Ishikawa (cell line): ENCODE measurements around the gene EPS8L3.

Source experiments
- CEBPB ChIP-seq: IDR thresholded peaks from 2 replicates; pipeline ENCODE4 v1.6.1; 2012
- CREB1 ChIP-seq: IDR thresholded peaks from 2 replicates; pipeline ENCODE4 v1.6.1; 2012; ENCODE audit warnings: low read depth
- EP300 ChIP-seq: IDR thresholded peaks from 2 replicates; pipeline ENCODE4 v1.6.1; 2012; ENCODE audit warnings: borderline replicate concordance
- FOXM1 ChIP-seq: IDR thresholded peaks from 2 replicates; pipeline ENCODE4 v1.6.1; 2012; ENCODE audit warnings: low read depth, borderline replicate concordance
- RAD21 ChIP-seq: IDR thresholded peaks from 2 replicates; pipeline ENCODE4 v1.6.1; 2012; ENCODE audit warnings: low read depth
- TAF1 ChIP-seq: IDR thresholded peaks from 2 replicates; pipeline ENCODE4 v1.6.1; 2012; ENCODE audit warnings: low read depth, mild to moderate bottlenecking
- TCF12 ChIP-seq: IDR thresholded peaks from 2 replicates; pipeline ENCODE4 v1.6.1; 2012; ENCODE audit warnings: low read depth
- TF ChIP-seq, protein P1 (sequence below): IDR thresholded peaks from 2 replicates; pipeline ENCODE4 v1.6.1; 2012; ENCODE audit warnings: low read depth, mild to moderate bottlenecking

DNA sequence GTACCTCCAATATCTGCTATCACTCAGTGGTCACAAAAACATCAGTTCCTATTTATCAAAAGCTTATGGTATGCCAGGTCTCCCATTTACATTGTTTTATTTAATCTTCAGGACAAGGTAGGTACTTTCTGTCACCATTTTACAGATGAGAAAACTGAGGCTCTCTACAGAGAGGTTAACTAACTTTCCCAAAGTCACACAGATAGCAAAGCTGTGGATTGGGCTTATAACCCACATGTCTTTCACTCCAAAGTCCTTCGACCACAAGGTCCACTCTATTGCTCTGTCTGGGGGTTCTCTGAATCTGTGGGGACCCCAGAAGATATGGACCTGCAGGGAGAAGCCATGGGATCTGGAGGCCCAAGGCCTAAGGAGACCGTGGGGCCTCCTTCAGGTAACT, 26.6 kb upstream of the EPS8L3 start:
- no peak for TF ChIP-seq RAD21
- no peak for TF ChIP-seq CEBPB
- TF ChIP-seq, protein P1, sequence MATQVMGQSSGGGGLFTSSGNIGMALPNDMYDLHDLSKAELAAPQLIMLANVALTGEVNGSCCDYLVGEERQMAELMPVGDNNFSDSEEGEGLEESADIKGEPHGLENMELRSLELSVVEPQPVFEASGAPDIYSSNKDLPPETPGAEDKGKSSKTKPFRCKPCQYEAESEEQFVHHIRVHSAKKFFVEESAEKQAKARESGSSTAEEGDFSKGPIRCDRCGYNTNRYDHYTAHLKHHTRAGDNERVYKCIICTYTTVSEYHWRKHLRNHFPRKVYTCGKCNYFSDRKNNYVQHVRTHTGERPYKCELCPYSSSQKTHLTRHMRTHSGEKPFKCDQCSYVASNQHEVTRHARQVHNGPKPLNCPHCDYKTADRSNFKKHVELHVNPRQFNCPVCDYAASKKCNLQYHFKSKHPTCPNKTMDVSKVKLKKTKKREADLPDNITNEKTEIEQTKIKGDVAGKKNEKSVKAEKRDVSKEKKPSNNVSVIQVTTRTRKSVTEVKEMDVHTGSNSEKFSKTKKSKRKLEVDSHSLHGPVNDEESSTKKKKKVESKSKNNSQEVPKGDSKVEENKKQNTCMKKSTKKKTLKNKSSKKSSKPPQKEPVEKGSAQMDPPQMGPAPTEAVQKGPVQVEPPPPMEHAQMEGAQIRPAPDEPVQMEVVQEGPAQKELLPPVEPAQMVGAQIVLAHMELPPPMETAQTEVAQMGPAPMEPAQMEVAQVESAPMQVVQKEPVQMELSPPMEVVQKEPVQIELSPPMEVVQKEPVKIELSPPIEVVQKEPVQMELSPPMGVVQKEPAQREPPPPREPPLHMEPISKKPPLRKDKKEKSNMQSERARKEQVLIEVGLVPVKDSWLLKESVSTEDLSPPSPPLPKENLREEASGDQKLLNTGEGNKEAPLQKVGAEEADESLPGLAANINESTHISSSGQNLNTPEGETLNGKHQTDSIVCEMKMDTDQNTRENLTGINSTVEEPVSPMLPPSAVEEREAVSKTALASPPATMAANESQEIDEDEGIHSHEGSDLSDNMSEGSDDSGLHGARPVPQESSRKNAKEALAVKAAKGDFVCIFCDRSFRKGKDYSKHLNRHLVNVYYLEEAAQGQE, result no peak
- TF ChIP-seq CREB1, result no peak
- TF ChIP-seq EP300, result no peak
- no peak for TF ChIP-seq TCF12
- TF ChIP-seq TAF1, result no peak
- TF ChIP-seq FOXM1, result no peak
